Measurements from ENCODE around the gene LTA.
"Not testable (repeated sequence)": the region's sequence is repeated elsewhere in the genome, so short reads cannot be mapped to it uniquely, and the experiment has no call there.

Gene LTA

DNA sequence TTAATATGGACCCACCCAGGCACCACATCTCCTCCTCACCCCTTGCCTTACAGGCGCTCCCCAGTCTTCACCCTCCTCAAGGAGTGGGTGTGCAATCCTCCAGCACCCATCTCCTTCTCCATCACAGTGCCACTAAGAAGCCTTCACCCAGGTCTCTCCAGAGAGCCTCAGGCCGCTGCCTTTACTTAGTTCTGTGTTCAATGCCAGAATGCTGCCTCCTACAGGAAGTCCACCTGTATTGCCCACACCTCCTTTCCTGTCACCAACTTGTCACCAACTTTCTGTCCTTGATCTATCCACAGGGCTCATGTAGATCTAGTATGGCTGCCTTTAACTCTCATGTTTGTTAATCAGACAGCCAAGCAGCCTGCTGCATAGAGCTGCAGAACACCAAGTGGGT, 13.4 kb downstream of the LTA start:
- ChIA-PET POLR2A (ENCODE audit: low non-redundant PET) (no interaction called here), CTCF (interaction anchor here (0.7 kb wide), 1 partner anchor 39 kb away, joined by 3 read pairs; no protein-coding TSS in a partner anchor)
- no peak for DNase-seq (ENCODE audit: low spot score)
- no peak overlapping the region for H3K27ac ChIP-seq
- no peak for TF ChIP-seq CTCF (conservative IDR thresholded peaks at IDR 0.05; ENCODE audit: low read depth)

DNA sequence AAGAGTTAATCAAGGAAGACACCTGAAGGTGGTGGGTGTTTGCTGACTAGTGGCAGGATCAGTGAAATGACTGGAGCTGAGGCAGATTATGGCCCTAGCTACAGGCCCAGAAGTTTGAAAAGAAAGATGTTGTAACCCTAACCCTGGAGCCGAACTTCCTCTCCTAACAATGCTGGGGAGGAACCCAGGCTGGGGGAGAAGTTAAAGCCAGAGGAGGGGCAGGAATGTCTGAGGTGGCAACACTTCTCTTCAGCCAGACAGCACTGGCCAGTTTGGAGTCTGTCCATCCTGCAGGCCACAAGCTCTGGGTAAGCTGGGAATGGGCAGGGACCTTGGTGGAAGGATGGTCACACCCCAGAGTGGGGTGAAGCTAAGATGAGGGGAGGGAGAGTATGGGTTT, 13.9 kb downstream of the LTA start, which contains the start of gene LST1:
Gene LST1, plus strand, starts transcription at position 270 of the 400 bp plus-strand sequence. CDS start 1,023 bp downstream, outside the sequence.
- CTCF ChIA-PET: interaction anchor here (0.7 kb wide), 1 partner anchor 39 kb away, joined by 3 read pairs; no protein-coding TSS in a partner anchor
- POLR2A ChIA-PET (ENCODE audit: low non-redundant PET): no interaction called here
- H3K27ac ChIP-seq: no peak within 1 kb of the TSS
- TF ChIP-seq CTCF (conservative IDR thresholded peaks at IDR 0.05; ENCODE audit: low read depth): no peak
- no peak for DNase-seq (ENCODE audit: low spot score)

DNA sequence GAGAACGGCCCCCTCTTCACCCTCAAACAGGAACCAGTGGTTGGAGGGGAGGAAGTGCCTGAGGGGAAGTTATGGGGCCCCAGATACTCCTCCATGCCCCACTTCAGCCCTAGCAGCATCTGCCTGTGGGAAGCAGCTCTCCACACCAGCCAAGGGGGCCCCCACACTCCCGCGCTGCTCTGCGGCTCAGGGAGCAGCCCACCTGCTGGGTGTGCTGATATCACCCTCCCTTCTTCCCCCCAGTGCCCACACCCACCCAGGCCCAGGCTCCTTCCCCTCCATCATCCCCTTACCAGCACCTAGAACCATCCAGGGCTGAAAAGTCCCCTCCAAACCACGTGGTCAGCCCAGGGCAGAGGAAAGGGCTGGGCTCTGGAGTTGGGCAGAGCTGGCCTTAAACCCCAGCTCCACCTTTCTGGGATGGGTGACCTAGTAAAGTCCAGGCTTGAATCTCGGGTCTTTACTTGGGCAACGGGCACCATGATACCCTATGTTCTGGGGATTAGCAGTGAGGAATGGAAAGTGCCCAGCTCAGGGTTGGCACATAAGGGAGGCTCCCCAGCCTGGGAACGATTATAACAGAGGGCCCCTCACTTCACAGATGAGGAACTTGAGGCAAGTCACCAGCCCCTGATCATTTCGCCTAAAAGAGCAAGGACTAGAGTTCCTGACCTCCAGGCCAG, 14.7 kb downstream of the LTA start:
- ChIA-PET POLR2A (ENCODE audit: low non-redundant PET) (no interaction called here), CTCF (interaction anchor here (0.6 kb wide), 1 partner anchor 1368 kb away, joined by 3 read pairs; no protein-coding TSS in a partner anchor)
- no peak for TF ChIP-seq CTCF (conservative IDR thresholded peaks at IDR 0.05; ENCODE audit: low read depth)
- no peak overlapping the region for H3K27ac ChIP-seq
- no peak for DNase-seq (ENCODE audit: low spot score)

GRCh38 chr6:31587791-31588777, 16.0 kb downstream of the LTA start:
- no peak overlapping the region for H3K27ac ChIP-seq
- DNase-seq (ENCODE audit: low spot score): no peak
- ChIA-PET CTCF (interaction anchor here (1.5 kb wide), 1 partner anchor 10 kb away, joined by 7 read pairs; no protein-coding TSS in a partner anchor), POLR2A (ENCODE audit: low non-redundant PET) (no interaction called here)
- no peak for TF ChIP-seq CTCF (conservative IDR thresholded peaks at IDR 0.05; ENCODE audit: low read depth)

- TF ChIP-seq CTCF (conservative IDR thresholded peaks at IDR 0.05; ENCODE audit: low read depth): no peak
- no peak for DNase-seq (ENCODE audit: low spot score)
- ChIA-PET POLR2A (ENCODE audit: low non-redundant PET) (no interaction called here), CTCF (interaction anchor here (0.5 to 1.5 kb wide), 3 partner anchors 9 to 1003 kb away, joined by 3 to 8 read pairs (median 7); no protein-coding TSS in a partner anchor)
- H3K27ac ChIP-seq: no peak overlapping the region
Measured at GRCh38 chr6:31588871-31589650, 17.0 kb downstream of the LTA start.

- DNase-seq (ENCODE audit: low spot score); H3K27ac ChIP-seq; POLR2A ChIA-PET (ENCODE audit: low non-redundant PET): not testable (repeated sequence)
- CTCF ChIA-PET: interaction anchor here (0.6 kb wide), 2 partner anchors 62 to 590 kb away, joined by 3 to 4 read pairs; partner anchors contain the start of gene BAG6
Measured at GRCh38 chr6:31590691-31591090, 18.6 kb downstream of the LTA start.
